A375 (cell line): Measurements from ENCODE around the gene BMAL2. TPM values are rescaled to one million over a fixed set of nuclear protein-coding genes. Genes with fewer than 3 reads are reported as not detected.

Experiments
- total RNA-seq: library from RNA; depleted of rRNA; stranded (reverse); fragments of >200 nt; shearing (Covaris generic); gene quantifications from 2 replicates; pipeline ENCODE4 v1.2.3, GENCODE V29; 2014; rRNA removed

Gene BMAL2
- 9.0 and 15.7 TPM in 2 replicates for total RNA-seq

GRCh38 chr12:27332714-27333402, at the start of gene BMAL2:
BMAL2 (plus strand) TSS chr12:27332836; CDS start chr12:27333073, 237 bp downstream.

Other genes with a start within 250 kb of the BMAL2 start
- 24.0 and 25.1 TPM in 2 replicates for gene STK38L, start 88.5 kb upstream of the BMAL2 start, total RNA-seq
- 0.45 TPM in 1 of 2 replicates, not detected in the other for gene SMCO2, start 113.9 kb downstream of the BMAL2 start, total RNA-seq
- 158 and 177 TPM in 2 replicates for gene PPFIBP1, start 191.4 kb downstream of the BMAL2 start, total RNA-seq